Stimulated activated CD8-positive, alpha-beta memory T cell treated with anti-CD3 and anti-CD28 coated beads, Interleukin-15, amount 100 ng/mL, for 48 hours (primary cell): ENCODE results near the gene RGS9.
"Not testable (repeated sequence)": the region's sequence is repeated elsewhere in the genome, so short reads cannot be mapped to it uniquely, and the experiment has no call there.

ENCODE experiments used
- DNase-seq, 2 donors: peaks; one replicate each; pipeline ENCODE4 v3.0.0-alpha.2; 2020; ENCODE audit warnings: low read depth in 2 of 2

The RGS9 gene

GRCh38 chr17:65156185-65156834 is 19.1 kb downstream of the RGS9 start:
- no peak for DNase-seq

DNA sequence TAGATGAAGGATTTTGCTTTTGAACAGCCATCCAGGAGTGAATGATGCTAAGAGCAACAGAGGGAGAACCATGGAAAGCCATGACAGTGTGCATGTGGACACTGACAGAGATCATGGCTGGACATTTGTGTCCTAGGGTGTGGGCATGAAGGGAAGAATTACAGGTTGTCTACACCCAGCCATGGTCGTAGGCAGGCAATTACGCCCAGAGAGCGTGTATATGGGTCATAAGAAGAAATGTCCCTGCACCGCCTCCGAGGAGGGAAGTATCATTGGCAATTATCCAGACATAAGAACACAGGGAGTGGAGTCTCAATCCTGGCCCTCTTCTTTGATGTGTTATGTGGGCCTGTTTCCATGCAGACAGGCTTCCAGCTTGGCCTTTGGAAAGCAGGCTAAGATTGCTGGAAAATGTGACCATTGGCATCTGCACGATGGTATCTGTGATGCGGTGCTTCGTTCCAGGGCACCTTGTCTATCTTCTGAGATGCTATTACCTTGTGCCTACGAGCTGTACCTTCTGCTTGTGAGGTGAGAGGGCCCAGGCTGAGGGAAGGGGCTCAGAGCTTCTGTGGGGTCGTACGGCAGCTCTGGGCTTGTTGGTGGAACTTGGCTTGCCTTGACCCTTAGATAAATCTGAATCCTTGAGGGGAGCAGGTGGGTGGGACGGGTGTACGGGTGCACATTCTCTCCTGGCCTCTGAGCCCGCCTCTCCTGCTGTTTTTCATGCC is 19.8 kb downstream of the RGS9 start:
- DNase-seq = no peak

DNA sequence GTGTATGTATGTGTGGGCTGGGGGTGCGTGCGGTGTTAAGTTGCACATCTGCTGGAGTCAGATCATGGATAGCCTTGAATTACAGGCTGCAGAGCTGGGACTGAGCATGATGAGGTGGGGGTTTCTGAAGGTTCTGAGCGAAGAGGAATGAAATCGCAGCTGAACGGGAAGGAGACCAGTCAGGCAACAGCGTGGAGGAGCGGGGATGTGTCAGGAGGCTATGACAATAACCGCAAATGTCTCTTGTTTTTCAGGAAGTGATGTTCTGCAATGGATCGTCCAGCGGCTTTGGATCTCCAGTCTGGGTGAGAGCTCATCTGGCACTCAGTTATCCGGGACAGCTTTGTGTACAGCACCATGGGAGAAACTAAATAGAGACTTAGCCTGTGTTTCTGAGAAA is 20.9 kb downstream of the RGS9 start:
- no peak for DNase-seq

DNA sequence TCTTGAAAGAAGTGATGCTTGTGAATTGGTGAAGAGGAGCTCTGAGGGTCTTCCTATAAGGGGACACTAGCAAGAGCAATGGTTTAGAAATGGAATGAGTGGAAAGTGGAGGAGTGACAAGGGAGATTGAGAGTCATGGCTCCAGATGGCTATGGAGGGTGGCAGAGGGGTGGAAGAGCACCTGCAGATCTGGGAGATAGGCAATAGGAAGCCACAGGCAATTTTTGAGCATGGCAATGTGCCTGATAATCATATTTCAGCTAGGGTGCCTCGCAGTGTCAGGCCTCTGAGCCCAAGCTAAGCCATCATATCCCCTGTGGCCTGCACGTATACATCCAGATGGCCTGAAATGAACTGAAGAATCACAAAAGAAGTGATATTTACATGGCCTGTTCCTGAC is 21.5 kb downstream of the RGS9 start:
- no peak for DNase-seq

DNA sequence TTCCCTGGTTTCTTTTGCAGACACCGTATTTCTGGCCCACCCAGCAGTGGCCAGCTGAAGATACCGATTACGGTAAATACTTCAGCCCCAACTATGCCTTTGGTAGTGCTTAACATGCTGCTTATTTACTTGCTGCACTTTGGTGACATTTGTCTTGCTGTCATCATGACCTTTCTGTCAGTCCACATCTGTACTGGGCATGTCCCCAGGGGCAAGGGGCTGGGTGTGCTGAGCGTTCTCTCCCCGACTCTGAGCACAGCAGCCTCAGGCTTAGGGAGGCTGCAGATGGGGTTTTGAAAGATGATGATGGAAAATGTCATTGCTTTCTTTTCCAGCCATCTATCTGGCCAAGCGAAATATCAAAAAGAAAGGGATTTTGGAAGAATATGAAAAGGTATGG is 23.3 kb downstream of the RGS9 start:
- no peak for DNase-seq

DNA sequence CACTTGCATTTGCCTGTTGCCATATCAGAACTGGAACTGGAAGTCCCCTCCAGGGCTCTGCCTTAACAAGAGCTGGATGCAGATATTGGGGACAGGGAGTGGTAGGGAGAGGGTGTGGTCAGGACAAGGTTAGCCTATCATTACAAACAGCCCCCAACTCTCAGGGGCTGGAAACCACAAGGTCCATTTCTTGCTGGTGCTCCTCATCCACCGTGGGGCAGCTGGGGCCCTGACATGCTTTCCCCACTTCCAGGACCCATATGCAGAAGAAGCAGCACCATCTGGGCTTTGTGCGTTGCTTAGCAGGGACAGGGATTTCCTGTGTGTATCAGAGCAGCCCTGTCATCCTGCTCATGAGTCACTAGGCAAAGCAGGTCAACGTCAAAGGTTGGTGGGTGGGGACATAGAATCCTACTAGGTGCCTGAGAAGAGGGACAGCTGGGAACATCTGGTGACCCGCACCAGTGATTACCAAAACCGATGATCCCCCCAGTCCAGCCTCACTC is 26.9 kb downstream of the RGS9 start:
- peak in 1 of 2 donors; percentile 35 for DNase-seq

- DNase-seq = no peak
Measured at GRCh38 chr17:65166787-65167186, 29.6 kb downstream of the RGS9 start.

DNA sequence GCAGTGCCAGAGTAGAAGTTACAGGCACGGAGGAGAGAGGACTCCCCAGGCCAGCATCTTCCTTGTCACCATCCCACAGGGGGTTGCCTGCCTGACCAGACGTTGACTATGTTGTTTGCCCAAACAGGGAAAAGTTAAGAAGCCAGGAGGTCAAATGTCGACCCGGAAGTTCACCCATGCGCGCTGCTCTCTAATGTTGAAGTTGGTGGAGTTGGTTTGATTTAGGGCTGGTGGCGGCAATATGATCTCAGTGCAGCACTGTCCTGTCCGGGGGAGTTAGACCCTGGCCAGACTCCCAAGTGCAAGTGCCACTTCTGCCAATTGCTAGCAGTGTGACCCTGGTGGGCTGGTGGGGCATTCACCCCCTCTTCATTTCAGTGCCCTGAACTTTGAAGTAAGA is 30.4 kb downstream of the RGS9 start:
- no peak for DNase-seq

- DNase-seq = no peak
Measured at GRCh38 chr17:65169691-65170090, 32.5 kb downstream of the RGS9 start.

DNA sequence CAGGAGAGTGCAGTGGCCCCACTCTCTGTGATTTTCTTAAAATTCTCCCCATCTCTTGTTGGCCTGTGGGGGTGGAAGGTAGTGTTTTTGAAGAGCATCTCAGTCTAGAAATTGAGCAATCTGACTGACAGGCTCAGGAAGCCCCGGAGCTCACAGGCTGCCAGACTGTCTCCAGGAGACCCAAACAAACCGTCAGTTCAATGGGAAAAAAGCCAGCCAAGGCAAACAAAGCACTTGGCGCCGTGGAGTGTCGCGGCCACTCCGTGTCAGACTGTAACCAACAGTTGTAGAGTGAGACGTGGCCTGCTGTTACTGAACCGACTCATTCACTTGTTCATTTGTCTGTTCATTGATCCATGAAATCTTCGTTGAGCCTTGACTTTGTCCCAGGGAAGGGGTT is 33.7 kb downstream of the RGS9 start:
- DNase-seq = no peak

GRCh38 chr17:65171752-65172151 is 34.6 kb downstream of the RGS9 start:
- DNase-seq = no peak

DNA sequence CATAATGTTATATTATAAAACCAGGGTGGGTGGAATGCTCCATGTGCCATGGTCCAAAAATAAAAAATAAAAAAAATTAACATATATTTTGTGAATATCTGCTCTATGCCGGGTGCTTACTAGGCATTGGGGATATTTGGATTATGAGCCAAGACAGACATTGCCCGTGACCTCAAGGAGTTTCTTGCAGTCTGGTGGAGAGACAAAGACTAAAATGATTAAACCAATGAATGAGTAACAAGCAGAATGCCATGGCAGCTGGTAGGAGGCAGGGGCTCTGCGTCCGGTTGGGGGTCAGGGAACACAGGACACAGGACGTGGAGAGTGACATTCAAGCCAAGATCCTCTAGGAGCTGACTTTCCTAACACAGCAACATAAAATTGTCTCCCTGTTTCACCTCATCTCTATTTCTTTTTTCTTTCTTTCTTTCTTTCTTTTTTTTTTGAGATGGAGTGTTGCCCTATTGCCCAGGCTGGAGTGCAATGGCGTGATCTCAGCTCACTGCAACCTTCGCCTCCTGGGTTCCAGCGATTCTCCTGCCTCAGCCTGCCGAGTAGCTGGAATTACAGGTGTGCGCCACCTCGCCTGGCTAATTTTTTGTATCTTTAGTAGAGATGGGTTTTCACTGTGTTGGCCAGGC is 35.4 kb downstream of the RGS9 start:
- DNase-seq = no peak

- DNase-seq = peak; percentile 36 to 66
Measured at GRCh38 chr17:65173284-65173793, 36.2 kb downstream of the RGS9 start.

- DNase-seq = no peak
Measured at GRCh38 chr17:65173976-65174683, 37.0 kb downstream of the RGS9 start.

- DNase-seq = no peak
Measured at GRCh38 chr17:65174974-65175373, 37.8 kb downstream of the RGS9 start.

- no peak for DNase-seq
Measured at GRCh38 chr17:65175952-65176351, 38.8 kb downstream of the RGS9 start.

GRCh38 chr17:65176646-65177409 is 39.7 kb downstream of the RGS9 start:
- DNase-seq = no peak

- DNase-seq = no peak
Measured at GRCh38 chr17:65177901-65178300, 40.7 kb downstream of the RGS9 start.

DNA sequence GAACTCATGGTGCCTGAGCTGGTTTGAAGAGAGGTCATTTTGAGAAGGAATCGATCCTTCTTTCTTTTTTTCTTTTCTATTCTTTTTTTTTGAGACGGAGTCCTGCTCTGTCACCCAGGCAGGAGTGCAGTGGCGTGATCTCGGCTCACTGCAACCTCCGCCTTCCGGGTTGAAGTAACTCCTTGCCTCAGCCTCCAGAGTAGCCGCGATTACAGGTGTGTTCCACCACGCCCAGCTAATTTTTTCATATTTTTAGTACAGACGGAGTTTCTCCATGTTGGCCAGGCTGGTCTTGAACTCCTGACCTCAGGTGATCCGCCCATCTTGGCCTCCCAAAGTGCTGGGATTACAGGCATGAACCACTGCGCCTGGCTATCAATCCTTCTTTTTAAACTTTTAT is 43.1 kb downstream of the RGS9 start:
- not testable (repeated sequence) for DNase-seq

- not testable (repeated sequence) for DNase-seq
Measured at GRCh38 chr17:65180752-65181236, 43.6 kb downstream of the RGS9 start.
